Keratinocyte (primary cell): ENCODE measurements around the gene RPS6KA5. TPM values are rescaled to one million over a fixed set of nuclear protein-coding genes. Genes with fewer than 3 reads are reported as not detected.

Experiments used
- DNase-seq: peaks from one replicate; pipeline ENCODE4 v3.0.0-alpha.2; 2011; ENCODE audit warnings: low read depth, missing footprints, low spot score
- FAIRE-seq: peaks from 2 replicates; lab custom pipeline; 2011; peaks lifted over from hg19 to GRCh38; lab: Jason Lieb, UNC
- H2AFZ ChIP-seq: 2 replicates; pipeline ENCODE4 v1.6.0; 2012; ENCODE audit warnings: low read length, control low read depth, inconsistent platforms; ENCODE audit not compliant: control insufficient read depth
- H3K27ac ChIP-seq: 2 replicates; pipeline ENCODE4 v1.5.1; 2011; ENCODE audit warnings: low read length; ENCODE audit not compliant: control insufficient read depth, insufficient read depth
- H3K27me3 ChIP-seq: 3 replicates; pipeline ENCODE4 v1.6.0; 2011; ENCODE audit warnings: low read length; ENCODE audit not compliant: control insufficient read depth, insufficient read depth; ENCODE audit errors: extremely low read depth
- H3K36me3 ChIP-seq, 2 experiments: 2 replicates in 1 of 2; 3 replicates in 1 of 2; pipeline ENCODE4 v1.5.1; 2011; ENCODE audit warnings: low read length in 2 of 2, mild to moderate bottlenecking in 1 of 2; ENCODE audit not compliant: control insufficient read depth in 2 of 2, insufficient read depth in 2 of 2; ENCODE audit errors: extremely low read depth in 1 of 2
- H3K4me1 ChIP-seq: 3 replicates; pipeline ENCODE4 v1.5.1; 2011; ENCODE audit warnings: low read length; ENCODE audit not compliant: control insufficient read depth, insufficient read depth; ENCODE audit errors: extremely low read depth
- H3K4me2 ChIP-seq: 3 replicates; pipeline ENCODE4 v1.6.0; 2011; ENCODE audit warnings: low read depth, low read length; ENCODE audit not compliant: control insufficient read depth, insufficient read depth; ENCODE audit errors: extremely low read depth
- H3K4me3 ChIP-seq, 3 experiments: fragments of 200-600 bp in 1 of 3; sonication (generic) in 1 of 3; 2 replicates in 2 of 3; 3 replicates in 1 of 3; pipeline ENCODE4 v1.5.1; 2011 to 2016; ENCODE audit warnings: low read length in 3 of 3, mild to moderate bottlenecking in 3 of 3, control low read depth in 2 of 3, inconsistent platforms in 1 of 3, low read depth in 1 of 3, mixed read lengths in 1 of 3, mixed run types in 1 of 3, moderate library complexity in 1 of 3; ENCODE audit not compliant: control insufficient read depth in 2 of 3, insufficient read depth in 2 of 3; ENCODE audit errors: extremely low read depth in 1 of 3
- H3K79me2 ChIP-seq: 2 replicates; pipeline ENCODE4 v1.6.0; 2012; ENCODE audit warnings: low read length; ENCODE audit not compliant: control insufficient read depth, insufficient read depth
- H3K9ac ChIP-seq: 3 replicates; pipeline ENCODE4 v1.6.0; 2011; ENCODE audit warnings: low read length; ENCODE audit not compliant: control insufficient read depth, insufficient read depth; ENCODE audit errors: extremely low read depth
- H3K9me1 ChIP-seq: 3 replicates; pipeline ENCODE4 v1.6.0; 2011; ENCODE audit warnings: low read length; ENCODE audit not compliant: control insufficient read depth, insufficient read depth; ENCODE audit errors: extremely low read depth
- H3K9me3 ChIP-seq: 2 replicates; pipeline ENCODE4 v1.5.1; 2012; ENCODE audit warnings: low read depth, low read length; ENCODE audit not compliant: control insufficient read depth
- H4K20me1 ChIP-seq: 3 replicates; pipeline ENCODE4 v1.6.0; 2011; ENCODE audit warnings: low read length; ENCODE audit not compliant: control insufficient read depth, insufficient read depth; ENCODE audit errors: extremely low read depth
- CTCF ChIP-seq, 3 experiments: IDR thresholded peaks in 1 of 3; conservative IDR thresholded peaks in 1 of 3; optimal IDR thresholded peaks in 1 of 3; 2 replicates in 2 of 3; 3 replicates in 1 of 3; pipeline versions ENCODE3 to v1.5.1; 2011; ENCODE audit warnings: low read length in 3 of 3, mild to moderate bottlenecking in 3 of 3, moderate library complexity in 2 of 3, control low read depth in 1 of 3, inconsistent platforms in 1 of 3; ENCODE audit not compliant: insufficient read depth in 2 of 3; ENCODE audit errors: extremely low read depth in 1 of 3
- EZH2 ChIP-seq: IDR thresholded peaks from one replicate; pipeline ENCODE4 v1.6.1; 2012; ENCODE audit warnings: inconsistent platforms, mild to moderate bottlenecking, low read length, moderate library complexity
- dilution Hi-C: fragments of 300-500 bp; cut with MboI; formaldehyde crosslinking; loops from one replicate; pipeline ENCODE4 v1.7.0; 2020; ENCODE audit warnings: low sequenced_read_pairs; ENCODE audit not compliant: extremely low pct_ligation_motif_present
- polyA plus RNA-seq, 5 experiments: library from polyadenylated mRNA; depleted of rRNA in 3 of 5; stranded (reverse) in 3 of 5; stranded (forward) in 1 of 5; unstranded in 1 of 5; fragments of >200 nt; gene quantifications; 1 replicate in 1 of 5; 2 replicates in 3 of 5; 3 replicates in 1 of 5; pipeline versions ENCODE4 v1.2.1 to v1.2.3, GENCODE V29; 2011 to 2012; ENCODE audit warnings: missing spikeins in 2 of 5, low read depth in 1 of 5, low replicate concordance in 1 of 5

The RPS6KA5 gene
- polyA plus RNA-seq, 1 donor (not counting 4 experiments of a cell fraction or from before 2014, with no cell fraction given), result 2.9 TPM

GRCh38 chr14:90813442-90813841 lies 247.0 kb downstream of the RPS6KA5 start:
- Histone ChIP-seq H4K20me1 (no peaks in the 10 kb centered on the region), H3K9ac (no peak overlapping the region), H3K36me3 (no peaks in the 10 kb centered on the region), H3K4me1 (peaks cover 12% of the 10 kb centered on the region), H3K79me2 (peaks cover 49% of the 10 kb centered on the region), H3K4me2 (no peak overlapping the region), H3K9me1 (peaks cover under 1% of the 10 kb centered on the region), H3K27me3 (no peaks in the 10 kb centered on the region), H3K27ac (no peak overlapping the region), H3K9me3 (no peaks in the 10 kb centered on the region), H2AFZ (no peak overlapping the region), H3K4me3 (no peak overlapping the region)
- no peak for TF ChIP-seq EZH2
- TF ChIP-seq CTCF (optimal IDR thresholded peaks at IDR 0.05 in 1 of 3, IDR thresholded peaks at IDR 0.05 in 1 of 3, conservative IDR thresholded peaks at IDR 0.05 in 1 of 3; ENCODE audit: extremely low read depth in 1 of 3, insufficient read depth in 2 of 3, low read length in 3 of 3), result no peak
- no peak for DNase-seq
- no peak for FAIRE-seq
- dilution Hi-C loops, result no loop called here

- peaks cover 2% of the 10 kb centered on the region for H3K9me1 ChIP-seq
- H3K79me2 ChIP-seq, result peaks cover 56% of the 10 kb centered on the region
- peaks cover 20% of the 10 kb centered on the region for H3K4me1 ChIP-seq
- no peak overlapping the region for H3K27ac ChIP-seq
- no peak overlapping the region for H3K4me3 ChIP-seq
- H3K9me3 ChIP-seq, result no peaks in the 10 kb centered on the region
- no peak overlapping the region for H3K9ac ChIP-seq
- H3K27me3 ChIP-seq, result no peaks in the 10 kb centered on the region
- no peak for TF ChIP-seq EZH2
- TF ChIP-seq CTCF (optimal IDR thresholded peaks at IDR 0.05 in 1 of 3, IDR thresholded peaks at IDR 0.05 in 1 of 3, conservative IDR thresholded peaks at IDR 0.05 in 1 of 3; ENCODE audit: extremely low read depth in 1 of 3, insufficient read depth in 2 of 3, low read length in 3 of 3), result no peak
- FAIRE-seq (no peak), DNase-seq (no peak)
- no peak overlapping the region for H2AFZ ChIP-seq
- no peaks in the 10 kb centered on the region for H3K36me3 ChIP-seq
- H4K20me1 ChIP-seq, result no peaks in the 10 kb centered on the region
- dilution Hi-C loops, result no loop called here
- no peak overlapping the region for H3K4me2 ChIP-seq
These were observed 248.3 kb downstream of the RPS6KA5 start for GRCh38 chr14:90812109-90812508.
